ENCODE data around the gene BTNL8.

The BTNL8 gene

GRCh38 chr5:180960209-180960608, 61.2 kb downstream of the BTNL8 start:
- FAIRE-seq: no peak
- no peak for TF ChIP-seq CTCF (IDR thresholded peaks at IDR 0.05; ENCODE audit: insufficient read depth, missing control alignments)
- no peak for DNase-seq (ENCODE audit: insufficient read length, low spot score)

- TF ChIP-seq CTCF (IDR thresholded peaks at IDR 0.05; ENCODE audit: insufficient read depth, missing control alignments): no peak
- DNase-seq (ENCODE audit: insufficient read length, low spot score): no peak
- FAIRE-seq: no peak
These were observed 70.4 kb downstream of the BTNL8 start for GRCh38 chr5:180969406-180969805.

- no peak for FAIRE-seq
- TF ChIP-seq CTCF (IDR thresholded peaks at IDR 0.05; ENCODE audit: insufficient read depth, missing control alignments): no peak
- DNase-seq (ENCODE audit: insufficient read length, low spot score): no peak
These were observed 71.4 kb downstream of the BTNL8 start for GRCh38 chr5:180970336-180970735.

- FAIRE-seq: no peak
- TF ChIP-seq CTCF (IDR thresholded peaks at IDR 0.05; ENCODE audit: insufficient read depth, missing control alignments): no peak
- DNase-seq (ENCODE audit: insufficient read length, low spot score): no peak
These were observed 71.9 kb downstream of the BTNL8 start for GRCh38 chr5:180970875-180971274.

DNA sequence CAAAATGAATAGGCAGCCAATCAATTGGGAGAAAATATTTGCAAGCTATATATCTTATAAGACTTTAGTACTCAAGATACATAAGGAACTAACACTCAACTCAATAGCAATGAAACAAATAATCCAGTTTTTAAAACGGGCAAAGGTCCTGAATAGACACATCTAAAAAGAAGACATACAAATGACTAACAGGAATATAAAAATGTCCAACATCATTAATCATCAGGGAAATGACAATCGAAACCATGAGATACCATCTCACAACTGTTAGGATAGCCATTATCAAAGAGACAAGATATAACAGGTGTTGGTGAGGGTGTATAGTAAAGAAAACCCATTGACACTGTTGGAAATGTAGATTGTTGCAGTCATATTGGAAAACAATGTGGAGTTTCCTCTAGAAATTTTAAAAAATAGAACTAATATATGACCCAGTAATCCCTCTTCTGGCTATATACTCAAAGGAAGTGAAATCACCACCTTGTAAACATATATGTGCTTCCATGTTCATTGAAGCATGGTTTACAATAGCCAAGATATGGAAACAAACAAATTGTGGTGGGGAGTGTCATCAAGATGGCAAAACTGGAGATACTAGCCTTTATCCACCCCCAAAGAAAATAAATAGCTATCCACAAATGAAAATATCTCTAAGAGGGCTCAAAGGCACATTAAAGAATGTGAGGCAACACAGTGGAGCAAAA, 75.8 kb downstream of the BTNL8 start:
- no peak for DNase-seq (ENCODE audit: insufficient read length, low spot score)
- FAIRE-seq: no peak
- no peak for TF ChIP-seq CTCF (IDR thresholded peaks at IDR 0.05; ENCODE audit: insufficient read depth, missing control alignments)

- no peak for DNase-seq (ENCODE audit: insufficient read length, low spot score)
- FAIRE-seq: no peak
- TF ChIP-seq CTCF (IDR thresholded peaks at IDR 0.05; ENCODE audit: insufficient read depth, missing control alignments): no peak
These were observed 76.4 kb downstream of the BTNL8 start for GRCh38 chr5:180975338-180975737.

- no peak for TF ChIP-seq CTCF (IDR thresholded peaks at IDR 0.05; ENCODE audit: insufficient read depth, missing control alignments)
- FAIRE-seq (no peak), DNase-seq (ENCODE audit: insufficient read length, low spot score) (no peak)
These were observed 77.6 kb downstream of the BTNL8 start for GRCh38 chr5:180976518-180976917.
